HCT116 (cell line): ENCODE results near the gene MINDY3. TPM values are rescaled to one million over a fixed set of nuclear protein-coding genes. Genes with fewer than 3 reads are reported as not detected.

Source experiments
- ATAC-seq: fragments of 200-7000 bp; cut with Tn5 transposase; 2 replicates; pipeline ENCODE4 v1.9.1; 2020; ENCODE audit warnings: mild to moderate bottlenecking, moderate library complexity
- BruUV-seq: library from RNA; stranded (reverse); fragments of 400-500 nt; replicated peaks from 2 replicates; lab custom pipeline; 2021; lab: Mats Ljungman, UMichigan
- CTCF ChIA-PET: fragments of 300-600 bp; sonication (Branson Sonifier 250); formaldehyde crosslinking; loops from one replicate; lab custom pipeline; 2021; ENCODE audit warnings: antibody characterized with exemption; lab: Charles Lee
- POLR2A ChIA-PET: fragments of 300-600, 350-600 bp; sonication (Branson Sonifier 250); formaldehyde crosslinking; loops from one replicate; lab custom pipeline; 2021; ENCODE audit warnings: antibody characterized with exemption; lab: Charles Lee
- RAD21 ChIA-PET, 2 experiments: fragments of 300-600 bp; sonication (Branson Sonifier 250); formaldehyde crosslinking; loops; one replicate each; lab custom pipeline; 2023; ENCODE audit warnings: low total read pairs in 2 of 2; ENCODE audit not compliant: uncharacterized antibody in 2 of 2, unreplicated experiment in 2 of 2, low non-redundant PET in 1 of 2; lab: Charles Lee
- DNase-seq: peaks from one replicate; pipeline ENCODE4 v3.0.0-alpha.2; 2010; ENCODE audit warnings: low read depth, low spot score
- H2AFZ ChIP-seq: fragments of 200-600 bp; shearing (Covaris generic), sonication (generic); 2 replicates; pipeline ENCODE4 v1.6.1; 2017; ENCODE audit warnings: low read depth, mixed run types, mixed read lengths, antibody characterized with exemption, low read length; ENCODE audit not compliant: poor library complexity, severe bottlenecking
- H3K27ac ChIP-seq: 2 replicates; pipeline ENCODE4 v1.5.1; 2012; ENCODE audit warnings: low read depth, low read length
- H3K27me3 ChIP-seq: fragments of 200-600 bp; sonication (generic); 2 replicates; pipeline ENCODE4 v1.6.1; 2016; ENCODE audit warnings: mixed run types, low read length, mixed read lengths; ENCODE audit not compliant: insufficient read depth
- H3K36me3 ChIP-seq, 2 experiments: fragments of 200-500 bp in 1 of 2; fragments of 200-600 bp in 1 of 2; sonication (Bioruptor generic) in 1 of 2; sonication (generic) in 1 of 2; 2 replicates each; pipeline versions ENCODE4 v1.5.1 to v1.6.1; 2014 to 2016; ENCODE audit warnings: low read length in 2 of 2, inconsistent platforms in 1 of 2, mixed read lengths in 1 of 2, mixed run types in 1 of 2; ENCODE audit not compliant: insufficient read depth in 2 of 2, control insufficient read depth in 1 of 2
- H3K4me1 ChIP-seq, 2 experiments: fragments of 200-600 bp in 1 of 2; sonication (generic) in 1 of 2; 2 replicates each; pipeline versions ENCODE4 v1.5.1 to v1.6.1; 2012 to 2017; ENCODE audit warnings: low read length in 2 of 2, inconsistent platforms in 1 of 2, mild to moderate bottlenecking in 1 of 2, mixed read lengths in 1 of 2, mixed run types in 1 of 2, moderate library complexity in 1 of 2; ENCODE audit not compliant: insufficient read depth in 2 of 2, control insufficient read depth in 1 of 2
- H3K4me2 ChIP-seq: fragments of 200-600 bp; sonication (generic); 2 replicates; pipeline ENCODE4 v1.6.1; 2017; ENCODE audit warnings: mixed run types, low read length, mixed read lengths
- H3K4me3 ChIP-seq, 2 experiments: fragments of 200-600 bp in 1 of 2; sonication (generic) in 1 of 2; replicated peaks in 1 of 2; 2 replicates each; pipeline ENCODE4 v1.5.1; 2011 to 2016; ENCODE audit warnings: low read length in 2 of 2, control low read depth in 1 of 2, low read depth in 1 of 2, mild to moderate bottlenecking in 1 of 2, mixed read lengths in 1 of 2, mixed run types in 1 of 2
- H3K79me2 ChIP-seq: fragments of 200-600 bp; sonication (generic); 2 replicates; pipeline ENCODE4 v1.6.1; 2017; ENCODE audit warnings: mild to moderate bottlenecking, mixed run types, low read length, moderate library complexity, mixed read lengths; ENCODE audit not compliant: insufficient read depth
- H3K9ac ChIP-seq: fragments of 200-600 bp; sonication (generic); 2 replicates; pipeline ENCODE4 v1.6.1; 2016; ENCODE audit warnings: low read length, mixed read lengths
- H3K9me2 ChIP-seq: fragments of 200-600 bp; sonication (generic), shearing (Covaris generic); 2 replicates; pipeline ENCODE4 v1.6.1; 2017; ENCODE audit warnings: mixed run types, mild to moderate bottlenecking, moderate library complexity; ENCODE audit not compliant: insufficient read depth
- H3K9me3 ChIP-seq, 2 experiments: fragments of 200-500 bp in 1 of 2; fragments of 200-600 bp in 1 of 2; sonication (Bioruptor generic) in 1 of 2; sonication (generic) in 1 of 2; 2 replicates each; pipeline ENCODE4 v1.6.1; 2014 to 2017; ENCODE audit warnings: low read length in 2 of 2, mixed read lengths in 2 of 2, inconsistent platforms in 1 of 2, low read depth in 1 of 2, mild to moderate bottlenecking in 1 of 2, mixed run types in 1 of 2, moderate library complexity in 1 of 2; ENCODE audit not compliant: control insufficient read depth in 1 of 2, insufficient read depth in 1 of 2
- H4K20me1 ChIP-seq: fragments of 200-600 bp; sonication (generic), shearing (Covaris generic); 2 replicates; pipeline ENCODE4 v1.6.1; 2017; ENCODE audit warnings: mixed run types, mild to moderate bottlenecking, moderate library complexity; ENCODE audit not compliant: insufficient read depth
- CBX3 ChIP-seq: IDR thresholded peaks from 2 replicates; pipeline ENCODE4 v1.6.1; 2012; ENCODE audit warnings: low read depth
- EGR1 ChIP-seq: IDR thresholded peaks from 2 replicates; pipeline ENCODE4 v1.6.1; 2012; ENCODE audit warnings: low read depth
- ELF1 ChIP-seq: IDR thresholded peaks from 2 replicates; pipeline ENCODE4 v1.6.1; 2012; ENCODE audit warnings: low read depth, borderline replicate concordance
- EZH2 ChIP-seq: fragments of 200-600 bp; sonication (generic); IDR thresholded peaks from 2 replicates; pipeline ENCODE4 v1.6.1; 2017; ENCODE audit warnings: antibody characterized with exemption, mixed run types
- FOSL1 ChIP-seq: IDR thresholded peaks from 2 replicates; pipeline ENCODE4 v1.6.1; 2012; ENCODE audit warnings: low read depth
- MAX ChIP-seq: IDR thresholded peaks from 2 replicates; pipeline ENCODE4 v1.6.1; 2012
- POLR2A ChIP-seq: IDR thresholded peaks from 2 replicates; pipeline ENCODE4 v1.7.0; 2011; ENCODE audit warnings: borderline replicate concordance; ENCODE audit not compliant: insufficient read depth, insufficient read length; ENCODE audit errors: extremely low read depth
- RAD21 ChIP-seq: IDR thresholded peaks from 2 replicates; pipeline ENCODE4 v1.6.1; 2012; ENCODE audit warnings: low read depth, mild to moderate bottlenecking
- REST ChIP-seq: IDR thresholded peaks from 2 replicates; pipeline ENCODE4 v1.6.1; 2012; ENCODE audit warnings: low read depth
- SIN3A ChIP-seq: IDR thresholded peaks from 2 replicates; pipeline ENCODE4 v1.6.1; 2012; ENCODE audit warnings: low read depth
- SP1 ChIP-seq: IDR thresholded peaks from 2 replicates; pipeline ENCODE4 v1.6.1; 2012; ENCODE audit warnings: low read depth
- TCF7L2 ChIP-seq: IDR thresholded peaks from 2 replicates; pipeline ENCODE4 v1.7.0; 2011; ENCODE audit warnings: borderline replicate concordance, inconsistent platforms; ENCODE audit not compliant: insufficient read depth, insufficient read length; ENCODE audit errors: extremely low read depth
- ZFX ChIP-seq: fragments of 450-650 bp; IDR thresholded peaks from 2 replicates; pipeline ENCODE4 v1.6.1; 2017
- ZNF274 ChIP-seq: fragments of 200-500 bp; sonication (Bioruptor generic); IDR thresholded peaks from 2 replicates; pipeline ENCODE4 v1.6.1; 2014; ENCODE audit warnings: mild to moderate bottlenecking, low read depth, low read length, inconsistent platforms
- intact Hi-C: fragments of 100-400 bp; cut with micrococcal nuclease; formaldehyde crosslinking; loops from 2 replicates; pipeline ENCODE4 v1.10.0; 2022
- total RNA-seq: library from RNA; stranded (reverse); gene quantifications from one replicate; pipeline ENCODE4 v1.2.1, GENCODE V29; 2021; ENCODE audit not compliant: unreplicated experiment
- TF ChIP-seq, protein P1 (sequence below): IDR thresholded peaks from 2 replicates; pipeline ENCODE4 v1.6.1; 2012
- TF ChIP-seq, protein P2 (sequence below): IDR thresholded peaks from 2 replicates; pipeline ENCODE4 v1.6.1; 2011; ENCODE audit warnings: mild to moderate bottlenecking, low read length, moderate library complexity; ENCODE audit not compliant: insufficient replicate concordance; ENCODE audit errors: extremely low read depth

MINDY3 gene
- total RNA-seq, 1 experiment from 2014 or later, result 15.5 TPM

GRCh38 chr10:15740261-15740660, 120.0 kb downstream of the MINDY3 start:
- DNase-seq, result no peak
- no peaks in the 10 kb centered on the region for H4K20me1 ChIP-seq
- intact Hi-C loops, result no loop called here
- peaks cover 0 to 5% of the 10 kb centered on the region in 2 experiments; a peak in 1 of 4 replicates for H3K4me1 ChIP-seq
- ChIA-PET POLR2A (no interaction called here), CTCF (no interaction called here), RAD21 (no interaction called here)
- ATAC-seq, result no peak
- H3K9me2 ChIP-seq, result no peaks in the 10 kb centered on the region
- no peak overlapping the region for H3K27ac ChIP-seq
- H3K36me3 ChIP-seq, result no peaks in the 10 kb centered on the region
- TF ChIP-seq, protein P1, sequence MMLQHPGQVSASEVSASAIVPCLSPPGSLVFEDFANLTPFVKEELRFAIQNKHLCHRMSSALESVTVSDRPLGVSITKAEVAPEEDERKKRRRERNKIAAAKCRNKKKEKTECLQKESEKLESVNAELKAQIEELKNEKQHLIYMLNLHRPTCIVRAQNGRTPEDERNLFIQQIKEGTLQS, result no peak
- no peak for TF ChIP-seq FOSL1
- no peak for TF ChIP-seq ZFX
- no peak for TF ChIP-seq TCF7L2
- no peak for TF ChIP-seq REST
- TF ChIP-seq EGR1, result no peak
- TF ChIP-seq, protein P2, sequence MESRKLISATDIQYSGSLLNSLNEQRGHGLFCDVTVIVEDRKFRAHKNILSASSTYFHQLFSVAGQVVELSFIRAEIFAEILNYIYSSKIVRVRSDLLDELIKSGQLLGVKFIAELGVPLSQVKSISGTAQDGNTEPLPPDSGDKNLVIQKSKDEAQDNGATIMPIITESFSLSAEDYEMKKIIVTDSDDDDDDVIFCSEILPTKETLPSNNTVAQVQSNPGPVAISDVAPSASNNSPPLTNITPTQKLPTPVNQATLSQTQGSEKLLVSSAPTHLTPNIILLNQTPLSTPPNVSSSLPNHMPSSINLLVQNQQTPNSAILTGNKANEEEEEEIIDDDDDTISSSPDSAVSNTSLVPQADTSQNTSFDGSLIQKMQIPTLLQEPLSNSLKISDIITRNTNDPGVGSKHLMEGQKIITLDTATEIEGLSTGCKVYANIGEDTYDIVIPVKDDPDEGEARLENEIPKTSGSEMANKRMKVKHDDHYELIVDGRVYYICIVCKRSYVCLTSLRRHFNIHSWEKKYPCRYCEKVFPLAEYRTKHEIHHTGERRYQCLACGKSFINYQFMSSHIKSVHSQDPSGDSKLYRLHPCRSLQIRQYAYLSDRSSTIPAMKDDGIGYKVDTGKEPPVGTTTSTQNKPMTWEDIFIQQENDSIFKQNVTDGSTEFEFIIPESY, result no peak
- TF ChIP-seq RAD21, result no peak
- TF ChIP-seq SIN3A, result no peak
- no peak for TF ChIP-seq POLR2A
- TF ChIP-seq ELF1, result no peak
- TF ChIP-seq SP1, result no peak
- TF ChIP-seq CBX3, result no peak
- no peak for TF ChIP-seq ZNF274
- no peak for TF ChIP-seq EZH2
- no peak for TF ChIP-seq MAX
- H3K79me2 ChIP-seq, result no peaks in the 10 kb centered on the region
- no TSS peak for BruUV-seq
- no peak overlapping the region for H3K4me3 ChIP-seq
- H3K9ac ChIP-seq, result no peak overlapping the region
- no peak overlapping the region for H2AFZ ChIP-seq
- H3K9me3 ChIP-seq, result no peaks in the 10 kb centered on the region
- H3K27me3 ChIP-seq, result no peaks in the 10 kb centered on the region
- H3K4me2 ChIP-seq, result no peak overlapping the region
